ENCODE data around the gene CYB5D1. TPM values are rescaled to one million over a fixed set of nuclear protein-coding genes. Genes with fewer than 3 reads are reported as not detected.

The CYB5D1 gene
- total RNA-seq, 5 donors from 2014 or later (not counting 1 experiment from before 2014, with no cell fraction given) = 5.5 to 12.4 (median 8.4) TPM

GRCh38 chr17:7839190-7839875, 18.5 kb upstream of the CYB5D1 start:
- WGBS (ENCODE audit: insufficient coverage) = 68% methylated on average over 3 of the region's 6 CpGs
- DNase-seq (peak in 1 of 35 experiments; percentile 39), ATAC-seq (replicated peaks in 1 of 4) (no peak)
- Mint-ChIP-seq H3K4me1 (peaks cover 60 to 82% (median 68%) of the 10 kb centered on the region in 3 donors), H3K27me3 (no peaks in the 10 kb centered on the region), H3K9me3 (no peaks in the 10 kb centered on the region), H3K36me3 (peaks cover 3% of the 10 kb centered on the region), H3K27ac (peak overlapping the region; percentile 85 to 94), H3K4me3 (peak overlapping the region; percentile 21 to 100 (median 58))
- Histone ChIP-seq H3K27me3 (replicated peaks in 1 of 2; ENCODE audit: control insufficient read depth in 2 of 2, extremely low read depth in 1 of 2, insufficient read depth in 2 of 2, low read length in 1 of 2) (no peaks in the 10 kb centered on the region), H3K4me1 (ENCODE audit: control insufficient read depth in 1 of 2, extremely low read depth in 1 of 2, insufficient read depth in 2 of 2, low read length in 2 of 2) (peaks cover 43 to 86% of the 10 kb centered on the region in 2 experiments), H3K4me3 (ENCODE audit: control insufficient read depth in 1 of 2, extremely low read depth in 1 of 2, low read length in 1 of 2) (peak overlapping the region in 1 of 2 donors; percentile 52), H3K36me3 (ENCODE audit: control insufficient read depth in 2 of 2, extremely low read depth in 1 of 2, insufficient read depth in 1 of 2, low read length in 1 of 2) (peaks cover 0 to 11% of the 10 kb centered on the region in 2 donors), H3K27ac (ENCODE audit: low read length) (peak overlapping the region; percentile 100), H3K9me3 (no peaks in the 10 kb centered on the region)
- ChIA-PET POLR2A (no interaction called here), CTCF (no interaction called here)

- peak overlapping the region; percentile 100 for H3K27ac ChIP-seq (ENCODE audit: low read length)
- H3K27me3 Mint-ChIP-seq = no peaks in the 10 kb centered on the region
- WGBS (ENCODE audit: insufficient coverage) = 100% methylated on average over 1 of the region's 2 CpGs
- peak overlapping the region; percentile 93 to 94 for H3K27ac Mint-ChIP-seq
- ChIA-PET CTCF (no interaction called here), POLR2A (no interaction called here)
- peak in 2 of 35 experiments; percentile 24 to 48 for DNase-seq
- peaks cover 45 to 86% of the 10 kb centered on the region in 2 experiments for H3K4me1 ChIP-seq (ENCODE audit: control insufficient read depth in 1 of 2, extremely low read depth in 1 of 2, insufficient read depth in 2 of 2, low read length in 2 of 2)
- no peak overlapping the region for H3K4me3 ChIP-seq (ENCODE audit: control insufficient read depth in 1 of 2, extremely low read depth in 1 of 2, low read length in 1 of 2)
- peaks cover 61 to 82% (median 70%) of the 10 kb centered on the region in 3 donors for H3K4me1 Mint-ChIP-seq
- H3K9me3 ChIP-seq = no peaks in the 10 kb centered on the region
- ATAC-seq (replicated peaks in 1 of 4) = no peak
- H3K36me3 ChIP-seq (ENCODE audit: control insufficient read depth in 2 of 2, extremely low read depth in 1 of 2, insufficient read depth in 1 of 2, low read length in 1 of 2) = peaks cover 0 to 11% of the 10 kb centered on the region in 2 donors
- no peaks in the 10 kb centered on the region for H3K27me3 ChIP-seq (replicated peaks in 1 of 2; ENCODE audit: control insufficient read depth in 2 of 2, extremely low read depth in 1 of 2, insufficient read depth in 2 of 2, low read length in 1 of 2)
- H3K36me3 Mint-ChIP-seq = peaks cover 3% of the 10 kb centered on the region
- H3K9me3 Mint-ChIP-seq = no peaks in the 10 kb centered on the region
- peak overlapping the region in 1 of 3 donors; percentile 100 for H3K4me3 Mint-ChIP-seq
Observed at GRCh38 chr17:7839876-7840261, 17.9 kb upstream of the CYB5D1 start.

GRCh38 chr17:7840441-7840840, 17.4 kb upstream of the CYB5D1 start:
- peak overlapping the region in 1 of 2 donors; percentile 28 for H3K4me3 ChIP-seq (ENCODE audit: control insufficient read depth in 1 of 2, extremely low read depth in 1 of 2, low read length in 1 of 2)
- H3K27me3 ChIP-seq (replicated peaks in 1 of 2; ENCODE audit: control insufficient read depth in 2 of 2, extremely low read depth in 1 of 2, insufficient read depth in 2 of 2, low read length in 1 of 2) = no peaks in the 10 kb centered on the region
- peak overlapping the region; percentile 100 for H3K27ac ChIP-seq (ENCODE audit: low read length)
- peak overlapping the region; percentile 93 to 94 for H3K27ac Mint-ChIP-seq
- H3K36me3 Mint-ChIP-seq = peaks cover 3% of the 10 kb centered on the region
- no peaks in the 10 kb centered on the region for H3K9me3 ChIP-seq
- peaks cover 64 to 82% (median 74%) of the 10 kb centered on the region in 3 donors for H3K4me1 Mint-ChIP-seq
- H3K4me1 ChIP-seq (ENCODE audit: control insufficient read depth in 1 of 2, extremely low read depth in 1 of 2, insufficient read depth in 2 of 2, low read length in 2 of 2) = peaks cover 51 to 91% of the 10 kb centered on the region in 2 experiments
- no CpG with 5 or more reads among the region's 1 CpG for WGBS (ENCODE audit: insufficient coverage)
- ChIA-PET CTCF (interaction anchor here in 1 of 2 donors (0.7 kb wide), 1 partner anchor 16 kb away, joined by 3 read pairs; no protein-coding TSS in a partner anchor), POLR2A (interaction anchor here in 1 of 2 donors (1.3 kb wide), 1 partner anchor 17 kb away, joined by 3 read pairs; the partner anchor contains the start of gene NAA38)
- H3K9me3 Mint-ChIP-seq = no peaks in the 10 kb centered on the region
- DNase-seq = no peak
- peaks cover under 1 to 16% of the 10 kb centered on the region in 2 donors for H3K36me3 ChIP-seq (ENCODE audit: control insufficient read depth in 2 of 2, extremely low read depth in 1 of 2, insufficient read depth in 1 of 2, low read length in 1 of 2)
- no peak for ATAC-seq (replicated peaks in 1 of 4)
- H3K27me3 Mint-ChIP-seq = no peaks in the 10 kb centered on the region
- peak overlapping the region; percentile 82 to 100 (median 87) for H3K4me3 Mint-ChIP-seq

GRCh38 chr17:7840875-7841274, 16.9 kb upstream of the CYB5D1 start:
- peak overlapping the region; percentile 82 to 100 (median 87) for H3K4me3 Mint-ChIP-seq
- peaks cover 67 to 82% (median 78%) of the 10 kb centered on the region in 3 donors for H3K4me1 Mint-ChIP-seq
- Histone ChIP-seq H3K27ac (ENCODE audit: low read length) (peak overlapping the region; percentile 100), H3K4me1 (ENCODE audit: control insufficient read depth in 1 of 2, extremely low read depth in 1 of 2, insufficient read depth in 2 of 2, low read length in 2 of 2) (peaks cover 53 to 91% of the 10 kb centered on the region in 2 experiments), H3K9me3 (no peaks in the 10 kb centered on the region), H3K4me3 (ENCODE audit: control insufficient read depth in 1 of 2, extremely low read depth in 1 of 2, low read length in 1 of 2) (peak overlapping the region in 1 of 2 donors; percentile 33), H3K27me3 (replicated peaks in 1 of 2; ENCODE audit: control insufficient read depth in 2 of 2, extremely low read depth in 1 of 2, insufficient read depth in 2 of 2, low read length in 1 of 2) (no peaks in the 10 kb centered on the region), H3K36me3 (ENCODE audit: control insufficient read depth in 2 of 2, extremely low read depth in 1 of 2, insufficient read depth in 1 of 2, low read length in 1 of 2) (peaks cover 3 to 20% of the 10 kb centered on the region in 2 donors)
- POLR2A ChIA-PET = interaction anchor here in 1 of 2 donors (1.3 kb wide), 1 partner anchor 16 kb away, joined by 3 read pairs; the partner anchor contains the start of gene NAA38
- CTCF ChIA-PET = interaction anchor here in 1 of 2 donors (0.7 kb wide), 1 partner anchor 16 kb away, joined by 3 read pairs; no protein-coding TSS in a partner anchor
- ATAC-seq (replicated peaks in 1 of 4) = no peak
- peaks cover 3% of the 10 kb centered on the region for H3K36me3 Mint-ChIP-seq
- no peaks in the 10 kb centered on the region for H3K27me3 Mint-ChIP-seq
- peak in 1 of 35 experiments; percentile 16 for DNase-seq
- H3K9me3 Mint-ChIP-seq = no peaks in the 10 kb centered on the region
- H3K27ac Mint-ChIP-seq = peak overlapping the region; percentile 93 to 94
- no CpG with 5 or more reads among the region's 1 CpG for WGBS (ENCODE audit: insufficient coverage)

- ATAC-seq (replicated peaks in 1 of 4) (peak; percentile 54 to 61 (median 55)), DNase-seq (peak; percentile 59 to 97 (median 86))
- H3K36me3 Mint-ChIP-seq = peaks cover 3% of the 10 kb centered on the region
- H3K4me1 ChIP-seq (ENCODE audit: control insufficient read depth in 1 of 2, extremely low read depth in 1 of 2, insufficient read depth in 2 of 2, low read length in 2 of 2) = peaks cover 53 to 85% of the 10 kb centered on the region in 2 experiments
- WGBS (ENCODE audit: insufficient coverage) = 11% methylated on average over 26 of the region's 34 CpGs
- H3K4me1 Mint-ChIP-seq = peaks cover 65 to 78% (median 73%) of the 10 kb centered on the region in 3 donors
- peak overlapping the region; percentile 87 to 100 (median 94) for H3K4me3 Mint-ChIP-seq
- H3K36me3 ChIP-seq (ENCODE audit: control insufficient read depth in 2 of 2, extremely low read depth in 1 of 2, insufficient read depth in 1 of 2, low read length in 1 of 2) = peaks cover 3 to 22% of the 10 kb centered on the region in 2 donors
- peak overlapping the region; percentile 94 to 98 for H3K27ac Mint-ChIP-seq
- H3K27ac ChIP-seq (ENCODE audit: low read length) = peak overlapping the region; percentile 100
- H3K4me3 ChIP-seq (ENCODE audit: control insufficient read depth in 1 of 2, extremely low read depth in 1 of 2, low read length in 1 of 2) = peak overlapping the region; percentile 57 to 91
- H3K27me3 Mint-ChIP-seq = no peaks in the 10 kb centered on the region
- H3K9me3 Mint-ChIP-seq = no peaks in the 10 kb centered on the region
- ChIA-PET POLR2A (interaction anchor here (0.5 to 1.8 kb wide), 5 partner anchors 8 to 279 kb away, joined by 3 to 5 read pairs (median 4); partner anchors contain the start of gene NAA38 (in 1 of the 2)), CTCF (interaction anchor here in 1 of 2 donors (0.7 kb wide), 1 partner anchor 17 kb away, joined by 3 read pairs; no protein-coding TSS in a partner anchor)
- no peaks in the 10 kb centered on the region for H3K9me3 ChIP-seq
- no peaks in the 10 kb centered on the region for H3K27me3 ChIP-seq (replicated peaks in 1 of 2; ENCODE audit: control insufficient read depth in 2 of 2, extremely low read depth in 1 of 2, insufficient read depth in 2 of 2, low read length in 1 of 2)
Observed at GRCh38 chr17:7841396-7841914, 16.3 kb upstream of the CYB5D1 start.

- no peaks in the 10 kb centered on the region for H3K27me3 ChIP-seq (replicated peaks in 1 of 2; ENCODE audit: control insufficient read depth in 2 of 2, extremely low read depth in 1 of 2, insufficient read depth in 2 of 2, low read length in 1 of 2)
- Mint-ChIP-seq H3K4me3 (peak overlapping the region; percentile 87 to 100 (median 94)), H3K27me3 (no peaks in the 10 kb centered on the region), H3K36me3 (peaks cover 3% of the 10 kb centered on the region), H3K27ac (peak overlapping the region; percentile 96 to 98), H3K9me3 (no peaks in the 10 kb centered on the region), H3K4me1 (peaks cover 61 to 78% (median 71%) of the 10 kb centered on the region in 3 donors)
- ATAC-seq (replicated peaks in 1 of 4) (peak; percentile 19 to 35 (median 30)), DNase-seq (peak in 34 of 35 experiments; percentile 68 to 86 (median 80))
- peak overlapping the region; percentile 100 for H3K27ac ChIP-seq (ENCODE audit: low read length)
- WGBS (ENCODE audit: insufficient coverage) = under 1% methylated on average over 22 of the region's 46 CpGs
- CTCF ChIA-PET = no interaction called here
- peaks cover 49 to 80% of the 10 kb centered on the region in 2 experiments for H3K4me1 ChIP-seq (ENCODE audit: control insufficient read depth in 1 of 2, extremely low read depth in 1 of 2, insufficient read depth in 2 of 2, low read length in 2 of 2)
- POLR2A ChIA-PET = interaction anchor here (0.5 to 1.8 kb wide), 5 partner anchors 8 to 278 kb away, joined by 3 to 5 read pairs (median 4); partner anchors contain the start of gene NAA38 (in 1 of the 2)
- no peaks in the 10 kb centered on the region for H3K9me3 ChIP-seq
- peak overlapping the region; percentile 57 to 91 for H3K4me3 ChIP-seq (ENCODE audit: control insufficient read depth in 1 of 2, extremely low read depth in 1 of 2, low read length in 1 of 2)
- H3K36me3 ChIP-seq (ENCODE audit: control insufficient read depth in 2 of 2, extremely low read depth in 1 of 2, insufficient read depth in 1 of 2, low read length in 1 of 2) = peaks cover 3 to 25% of the 10 kb centered on the region in 2 donors
Observed at GRCh38 chr17:7841915-7842379, 15.9 kb upstream of the CYB5D1 start.

Data from T-cell (primary cell).